ENCODE data around the gene LRRC8B.
A peak's percentile ranks its signal among the peaks of the same experiment; 100 is the strongest.
"Not testable (repeated sequence)": the region's sequence is repeated elsewhere in the genome, so short reads cannot be mapped to it uniquely, and the experiment has no call there.

LRRC8B gene

GRCh38 chr1:89524369-89525168 lies at the start of gene LRRC8B:
TSS of gene LRRC8B (plus strand) at chr1:89524829. CDS start at chr1:89582651, 57,822 bp downstream.
- DNase-seq = peak; percentile 13

DNA sequence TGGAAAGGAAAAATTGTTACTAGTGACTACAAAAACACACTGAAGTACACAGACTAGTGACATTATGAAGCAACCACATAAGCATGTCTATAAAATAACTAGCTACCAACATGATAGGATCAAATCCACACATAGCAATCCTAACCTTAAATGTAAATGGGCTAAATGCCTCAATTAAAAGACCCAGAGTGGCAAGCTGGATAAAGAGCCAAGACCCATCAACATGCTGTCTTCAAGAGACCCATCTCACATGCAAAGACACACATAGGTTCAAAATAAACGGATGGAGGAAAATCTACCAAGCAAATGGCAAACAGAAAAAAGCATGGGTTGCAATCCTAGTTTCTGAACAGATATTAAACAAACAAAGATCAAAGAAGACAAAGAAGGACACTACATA lies 49.4 kb upstream of the LRRC8B start:
- DNase-seq = no peak

DNA sequence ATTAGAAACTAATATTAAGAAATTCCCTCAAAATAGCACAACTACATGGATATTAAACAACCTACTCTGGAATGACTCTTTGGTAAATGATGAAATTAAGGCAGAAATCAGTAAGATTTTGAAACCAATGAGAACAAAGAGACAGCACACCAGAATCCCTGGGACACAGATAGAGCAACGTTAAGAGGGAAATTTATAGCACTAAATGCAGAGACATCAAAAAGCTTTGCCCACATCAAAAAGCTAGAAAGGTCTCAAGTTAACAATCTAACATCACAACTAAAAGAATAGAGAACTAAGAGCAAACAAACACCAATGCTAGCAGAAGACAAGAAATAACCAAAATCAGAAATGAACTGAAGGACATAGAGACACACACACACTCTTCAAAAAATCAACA lies 48.6 kb upstream of the LRRC8B start:
- DNase-seq = no peak

DNA sequence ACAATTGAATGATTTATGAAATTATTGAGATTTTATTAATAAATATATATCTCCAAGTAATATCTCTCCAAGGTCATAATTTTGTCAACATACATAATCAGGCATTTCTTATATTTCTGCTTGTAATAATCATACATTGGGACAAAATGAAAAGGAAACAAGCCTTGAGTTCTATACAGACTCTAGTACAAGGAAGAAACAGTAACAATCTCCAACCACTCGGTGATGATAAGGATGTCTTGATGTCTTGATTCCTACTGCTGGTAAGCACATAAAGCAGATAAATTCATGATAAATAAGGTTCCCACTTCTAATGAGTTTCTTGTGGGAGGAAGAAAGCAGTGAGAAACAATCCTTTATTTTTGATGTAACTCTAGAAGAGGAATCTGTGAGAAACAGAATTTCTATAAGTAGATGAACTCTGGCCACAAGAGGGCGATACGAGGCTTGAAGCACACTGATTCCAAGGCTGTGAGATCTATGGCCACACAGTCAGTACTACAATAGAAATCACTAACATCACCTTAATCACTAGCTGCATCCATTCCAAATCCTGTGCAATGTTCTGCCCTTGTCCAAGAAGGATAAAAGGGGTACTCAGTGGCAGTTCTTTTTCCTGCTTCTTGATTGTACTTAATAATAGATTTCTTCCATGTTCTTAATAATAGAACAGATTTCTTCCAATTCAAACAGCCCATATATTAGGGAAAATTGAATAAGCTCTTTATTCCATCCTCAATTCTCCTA lies 41.4 kb upstream of the LRRC8B start:
- peak; percentile 10 for DNase-seq

- DNase-seq = no peak
These were observed 40.9 kb upstream of the LRRC8B start for GRCh38 chr1:89483757-89484077.

DNA sequence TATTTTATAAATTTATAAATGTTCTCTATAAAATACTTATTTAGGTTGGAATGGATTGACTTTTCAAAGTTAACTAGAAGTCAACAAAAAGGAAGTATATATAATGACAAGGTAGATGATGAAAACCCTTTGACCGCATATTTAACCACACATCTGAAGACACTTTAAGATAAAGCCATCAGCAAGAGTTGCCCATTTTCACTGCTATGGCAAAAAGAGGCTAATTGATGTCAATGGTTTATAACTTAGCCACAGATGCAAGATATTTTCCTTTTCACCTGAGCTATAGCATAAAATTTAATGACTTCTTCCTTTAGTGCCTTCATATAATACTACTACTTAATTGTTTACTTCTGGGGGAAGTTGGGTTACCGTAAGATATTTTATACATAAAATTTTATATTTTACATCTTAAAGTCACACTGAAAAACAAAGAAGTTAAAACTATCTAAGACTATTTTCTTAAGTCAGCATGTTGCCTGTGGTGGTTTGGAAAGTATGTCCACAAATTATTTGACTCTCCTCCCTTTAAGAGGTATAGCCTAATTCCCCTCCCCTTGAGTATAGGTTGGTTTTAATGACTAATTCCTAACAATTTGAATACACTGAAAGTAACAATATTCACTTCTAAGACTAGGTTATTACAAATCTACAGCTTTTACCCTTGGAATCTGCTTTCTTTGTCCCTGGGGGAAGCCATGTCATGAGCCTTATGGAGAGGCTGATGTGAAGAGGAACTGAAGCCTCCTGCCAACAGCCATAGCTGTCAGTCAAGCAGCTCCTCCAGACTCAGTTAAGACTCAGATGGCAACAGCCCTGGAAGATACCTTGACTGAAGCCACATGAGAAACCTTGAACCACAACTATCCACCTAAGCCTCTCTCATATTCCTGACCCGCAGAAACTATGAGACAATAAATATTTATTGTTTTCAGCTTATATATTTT lies 40.3 kb upstream of the LRRC8B start:
- no peak for DNase-seq

- DNase-seq = no peak
These were observed 36.7 kb upstream of the LRRC8B start for GRCh38 chr1:89487972-89488371.

- DNase-seq = no peak
These were observed 35.4 kb upstream of the LRRC8B start for GRCh38 chr1:89489047-89489729.

DNA sequence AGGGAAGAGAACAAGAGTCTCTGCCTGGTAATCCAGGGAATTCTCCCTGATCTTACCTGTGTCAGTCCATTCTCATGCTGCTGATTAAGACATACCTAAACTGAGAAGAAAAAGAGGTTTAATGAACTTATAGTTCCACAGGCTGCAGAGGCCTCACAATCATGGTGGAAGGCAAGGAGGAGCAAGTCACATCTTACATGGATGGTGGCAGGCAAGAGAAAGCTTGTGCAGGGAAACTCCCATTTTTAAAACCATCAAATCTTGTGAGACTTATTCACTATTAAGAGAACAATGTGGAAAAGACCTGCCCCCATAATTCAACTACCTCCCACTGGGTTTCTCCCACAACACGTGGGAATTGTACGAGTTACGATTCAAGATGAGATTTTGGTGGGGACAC lies 34.2 kb upstream of the LRRC8B start:
- DNase-seq = no peak

DNA sequence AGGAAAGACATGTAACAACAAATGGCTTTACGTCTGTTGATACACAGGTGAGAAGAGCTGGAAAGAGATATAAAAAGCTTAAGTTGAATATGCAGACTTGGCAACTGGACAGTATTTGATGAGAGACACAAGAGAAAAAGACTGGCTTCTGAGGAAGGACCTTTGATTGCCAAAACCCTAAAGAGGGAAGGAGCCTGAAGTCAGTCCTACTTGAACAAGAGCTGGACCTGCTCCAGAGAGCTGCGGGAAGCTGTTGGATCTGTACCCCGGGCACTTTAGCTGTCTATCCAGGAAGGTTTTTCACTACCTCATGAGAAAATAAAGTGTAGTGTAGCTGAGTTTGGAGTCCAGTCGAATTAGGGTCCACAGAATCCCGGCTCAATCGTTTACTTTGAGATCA lies 25.3 kb upstream of the LRRC8B start:
- no peak for DNase-seq

GRCh38 chr1:89502042-89502441 lies 22.6 kb upstream of the LRRC8B start:
- DNase-seq = no peak

DNA sequence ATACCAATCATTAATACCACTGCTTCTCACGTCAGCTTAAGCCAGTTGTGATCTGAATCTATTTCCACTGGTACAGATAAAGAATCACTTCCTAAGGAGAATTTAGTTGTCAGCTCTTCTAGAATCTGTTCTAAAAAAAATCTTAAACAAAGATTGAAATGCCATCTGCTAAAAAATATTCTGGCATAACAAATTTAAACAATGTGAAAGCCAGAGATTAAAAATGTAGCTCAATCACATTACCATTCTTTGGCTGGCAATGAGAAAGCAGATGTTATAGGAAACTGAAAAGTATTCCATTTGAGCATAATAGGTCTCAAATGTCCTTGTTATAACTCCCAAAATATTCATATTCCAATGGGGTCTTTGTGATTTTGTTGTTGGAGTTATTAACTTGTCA lies 21.7 kb upstream of the LRRC8B start:
- no peak for DNase-seq

- peak; percentile 45 for DNase-seq
These were observed 20.9 kb upstream of the LRRC8B start for GRCh38 chr1:89503690-89504089.

DNA sequence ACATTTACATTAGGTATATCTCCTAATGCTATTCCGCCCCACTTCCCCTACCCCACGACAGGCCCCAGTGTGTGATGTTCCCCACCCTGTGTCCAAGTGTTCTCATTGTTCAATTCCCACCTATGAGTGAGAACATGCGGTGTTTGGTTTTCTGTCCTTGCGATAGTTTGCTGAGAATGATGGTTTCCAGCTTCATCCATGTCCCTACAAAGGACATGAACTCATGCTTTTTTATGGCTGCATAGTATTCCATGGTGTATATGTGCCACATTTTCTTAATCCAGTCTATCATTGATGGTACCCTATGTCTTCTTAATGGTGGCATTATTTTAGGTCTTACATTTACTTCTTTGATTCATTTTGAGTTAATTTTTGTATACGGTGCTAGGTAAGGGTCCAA lies 14.6 kb upstream of the LRRC8B start:
- DNase-seq = not testable (repeated sequence)

DNA sequence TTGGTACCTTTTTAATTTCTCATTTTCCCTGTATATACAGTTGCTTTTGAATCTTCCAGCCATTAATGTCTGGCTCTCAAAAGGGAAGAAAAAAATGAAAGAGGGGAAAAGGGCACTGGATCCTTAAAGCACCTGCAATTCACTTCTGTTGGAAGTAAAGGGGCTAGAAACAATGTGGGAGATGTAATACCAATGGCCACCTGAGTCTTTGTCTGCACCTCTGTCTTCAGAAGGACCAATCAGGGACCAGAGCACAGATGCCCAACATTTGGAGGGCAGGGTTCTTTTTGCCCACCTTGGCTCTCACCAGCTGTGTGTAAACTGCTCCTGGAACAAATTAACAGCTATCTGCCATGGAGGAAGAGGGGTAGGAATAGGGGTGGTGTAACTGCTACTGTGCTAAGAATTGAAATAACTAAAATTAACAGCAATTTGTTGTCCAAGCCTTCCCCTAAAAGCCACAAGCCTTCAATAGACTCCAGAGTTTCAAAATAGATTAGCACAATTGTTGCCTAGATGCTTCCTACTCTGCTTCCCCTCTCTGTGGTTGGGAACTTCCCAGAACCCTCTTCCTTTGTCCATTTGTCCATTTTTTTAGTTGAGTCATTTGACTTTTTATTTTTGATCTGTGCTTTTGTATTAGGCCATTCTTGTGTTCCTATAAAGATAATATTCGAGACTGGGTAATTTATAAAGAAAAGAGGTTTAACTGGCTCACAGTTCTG lies 11.5 kb upstream of the LRRC8B start:
- no peak for DNase-seq

GRCh38 chr1:89516055-89516454 lies 8.6 kb upstream of the LRRC8B start:
- no peak for DNase-seq

DNA sequence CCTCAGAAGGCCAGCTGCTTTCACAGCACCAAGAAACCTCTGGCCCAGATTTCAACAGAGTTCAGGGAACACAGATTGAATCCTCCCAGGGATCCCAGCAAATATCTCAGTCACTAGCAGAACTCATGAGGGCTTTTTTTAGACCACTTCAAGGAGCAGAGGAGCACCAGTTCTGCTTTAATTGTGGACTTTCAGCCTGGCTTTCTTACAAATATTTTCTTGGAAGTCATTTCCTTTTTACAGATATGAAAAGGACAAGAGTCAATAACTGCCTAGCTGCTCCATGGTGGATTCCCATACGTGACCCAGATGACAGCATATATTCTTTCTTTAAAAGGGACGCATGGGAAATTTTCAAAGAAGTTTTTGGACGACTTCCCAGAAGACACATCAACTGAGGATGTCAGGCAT lies 6.4 kb upstream of the LRRC8B start:
- DNase-seq = no peak

DNA sequence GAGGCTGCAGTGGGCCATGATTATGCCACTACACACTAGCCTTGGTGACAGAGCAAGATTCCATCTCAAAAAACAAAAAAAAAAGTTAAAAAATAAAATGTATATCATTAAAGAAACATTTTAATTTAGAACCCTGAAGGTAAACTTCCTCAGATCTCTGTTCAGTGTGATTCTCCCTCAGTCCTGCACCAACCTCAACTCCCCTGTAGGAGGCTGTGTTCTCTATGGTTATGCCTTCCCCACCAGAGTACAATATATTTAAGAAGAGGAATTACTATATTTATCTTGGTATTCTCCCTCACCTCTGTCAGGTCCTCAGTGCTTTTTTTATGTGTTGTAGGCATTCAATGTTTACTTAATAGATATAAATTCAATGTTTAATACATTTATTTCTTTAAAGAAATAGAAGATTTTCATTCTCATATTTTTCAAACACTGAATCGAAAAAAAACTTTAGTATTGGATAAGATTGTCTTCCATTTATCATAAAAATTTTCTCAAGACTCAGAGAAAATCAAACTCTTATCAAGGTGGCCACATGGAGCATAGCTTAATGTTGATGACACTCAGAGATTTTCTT lies 4.8 kb upstream of the LRRC8B start:
- no peak for DNase-seq

- DNase-seq = not testable (repeated sequence)
These were observed 2.7 kb upstream of the LRRC8B start for GRCh38 chr1:89521977-89522376.

- peak; percentile 21 for DNase-seq
These were observed 859 bp upstream of the LRRC8B start for GRCh38 chr1:89523572-89524368.
